ENCODE results near the gene CRELD2.

CRELD2 gene, protein sequence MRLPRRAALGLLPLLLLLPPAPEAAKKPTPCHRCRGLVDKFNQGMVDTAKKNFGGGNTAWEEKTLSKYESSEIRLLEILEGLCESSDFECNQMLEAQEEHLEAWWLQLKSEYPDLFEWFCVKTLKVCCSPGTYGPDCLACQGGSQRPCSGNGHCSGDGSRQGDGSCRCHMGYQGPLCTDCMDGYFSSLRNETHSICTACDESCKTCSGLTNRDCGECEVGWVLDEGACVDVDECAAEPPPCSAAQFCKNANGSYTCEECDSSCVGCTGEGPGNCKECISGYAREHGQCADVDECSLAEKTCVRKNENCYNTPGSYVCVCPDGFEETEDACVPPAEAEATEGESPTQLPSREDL
- 32.8 to 44.5 reads per million in 2 experiments for total RNA-seq

DNA sequence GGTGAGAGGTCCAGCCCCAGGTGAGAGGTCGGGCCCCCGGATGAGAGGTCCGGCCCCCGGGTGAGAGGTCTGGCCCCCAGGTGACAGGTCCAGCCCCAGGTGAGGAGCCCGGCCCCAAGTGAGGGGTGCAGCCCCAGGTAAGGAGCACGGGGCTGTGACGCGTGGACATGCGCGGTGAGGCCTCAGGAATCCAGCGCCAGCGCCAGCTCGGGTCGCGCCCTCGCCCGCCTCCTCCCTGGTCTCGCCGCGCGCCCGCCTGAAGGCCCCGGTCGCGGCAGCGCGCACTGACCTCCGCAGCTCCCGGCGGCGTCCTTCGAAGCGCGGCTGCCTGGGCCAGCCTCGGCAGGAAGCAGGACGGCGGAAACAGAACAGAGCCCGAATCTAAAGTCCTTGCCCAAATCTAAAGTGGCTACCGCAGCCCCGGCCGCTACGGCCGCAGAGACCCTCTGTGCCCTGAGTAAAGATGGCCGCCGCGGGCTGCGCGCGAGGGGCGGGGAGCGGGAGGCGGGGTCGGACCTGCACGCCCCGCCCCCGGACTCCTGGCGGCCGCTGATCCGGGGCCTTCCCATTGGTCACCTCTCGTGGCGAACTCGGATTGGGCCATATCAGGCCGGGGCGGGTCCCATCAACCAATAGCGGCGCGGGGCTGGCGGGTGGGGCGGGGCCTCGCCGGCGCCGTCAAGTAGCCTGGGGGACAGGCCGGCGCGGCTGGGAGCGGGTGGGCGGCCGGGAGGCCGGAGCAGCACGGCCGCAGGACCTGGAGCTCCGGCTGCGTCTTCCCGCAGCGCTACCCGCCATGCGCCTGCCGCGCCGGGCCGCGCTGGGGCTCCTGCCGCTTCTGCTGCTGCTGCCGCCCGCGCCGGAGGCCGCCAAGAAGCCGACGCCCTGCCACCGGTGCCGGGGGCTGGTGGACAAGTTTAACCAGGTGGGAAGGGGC lies at the start of gene CRELD2, which contains the start of gene ALG12:
CRELD2 (plus strand) TSS at position 661 of the 937 bp plus-strand sequence; CDS start at position 797, 136 bp downstream.
ALG12 (minus strand) TSS at position 465 of the 937 bp plus-strand sequence. CDS start 4,673 bp downstream, outside the sequence.
- DNase-seq (ENCODE audit: low read depth), result peak; percentile 94

DNA sequence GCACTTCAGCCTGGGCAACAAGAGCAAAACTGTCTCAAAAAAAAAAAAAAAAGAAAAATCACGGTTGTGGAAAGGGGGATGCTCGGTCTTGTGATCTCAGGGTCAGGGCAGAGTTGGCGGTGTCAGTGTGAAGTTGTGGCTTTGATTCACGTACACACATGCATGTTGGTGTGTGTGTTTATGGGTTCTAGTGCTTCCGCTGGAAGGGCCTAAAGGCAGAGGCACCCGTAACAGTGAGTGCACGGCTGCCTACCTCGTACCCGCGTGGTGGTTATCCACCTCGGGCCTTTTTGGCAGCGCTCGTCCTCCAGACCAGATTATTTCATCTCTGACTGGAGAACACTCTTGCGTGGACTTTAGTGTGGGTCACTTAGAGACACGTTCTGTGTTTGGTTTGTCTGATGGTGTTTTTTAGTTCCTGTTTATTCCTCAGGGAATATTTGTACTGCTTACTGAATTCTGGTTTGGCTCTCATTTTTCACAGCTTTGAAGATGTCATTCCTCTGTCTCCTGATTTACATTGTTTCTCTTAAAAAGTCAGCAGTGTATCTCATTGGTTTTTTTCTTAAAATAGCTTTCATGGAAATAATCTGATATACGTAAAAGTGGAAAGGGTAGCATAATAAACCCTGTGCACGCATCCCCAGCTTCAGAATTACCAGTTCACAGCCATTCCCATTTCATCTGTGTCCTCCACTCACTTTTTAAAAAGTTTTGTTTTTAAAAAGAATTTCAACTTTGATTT lies 49.2 kb upstream of the CRELD2 start:
- no peak for DNase-seq (ENCODE audit: low read depth)

DNA sequence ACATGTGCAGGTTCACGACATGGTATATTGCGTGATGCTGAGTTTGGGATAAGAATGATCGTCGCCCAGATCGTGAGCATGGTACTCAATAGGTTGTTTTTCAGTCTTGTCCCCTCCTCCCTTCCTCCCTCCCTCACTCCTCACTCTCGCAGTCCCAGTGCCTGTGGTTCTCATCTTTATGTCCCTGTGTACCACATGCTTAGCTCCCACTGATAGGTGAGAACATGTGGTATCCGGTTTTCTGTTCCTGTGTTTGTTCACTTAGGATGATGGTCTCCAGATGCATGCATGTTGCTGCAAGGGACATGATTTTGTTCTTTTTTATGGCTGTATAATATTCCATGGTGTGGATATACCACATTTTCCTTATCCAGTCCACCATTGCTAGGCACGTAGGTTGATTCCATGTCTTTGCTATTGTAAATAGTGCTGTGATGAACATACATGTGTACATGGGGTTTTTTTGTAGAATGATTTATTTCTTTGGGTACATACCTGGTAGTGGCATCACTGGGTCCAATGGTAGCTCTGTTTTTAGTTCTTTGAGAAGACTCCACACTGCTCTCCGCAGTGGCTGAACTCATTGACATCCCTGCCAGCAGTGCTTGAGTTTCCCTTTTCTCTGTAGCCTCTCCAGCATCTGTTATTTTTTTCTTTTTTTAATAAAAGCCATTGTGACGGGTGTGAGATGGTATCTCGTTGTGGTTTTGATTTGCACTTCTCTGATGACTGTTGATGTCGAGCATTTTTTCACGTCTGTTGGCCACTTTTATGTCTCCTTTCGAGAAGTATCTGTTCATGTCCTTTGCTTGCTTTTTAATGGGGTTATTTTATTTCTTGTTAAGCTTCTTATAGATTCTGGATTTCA lies 48.4 kb upstream of the CRELD2 start:
- DNase-seq (ENCODE audit: low read depth), result no peak

DNA sequence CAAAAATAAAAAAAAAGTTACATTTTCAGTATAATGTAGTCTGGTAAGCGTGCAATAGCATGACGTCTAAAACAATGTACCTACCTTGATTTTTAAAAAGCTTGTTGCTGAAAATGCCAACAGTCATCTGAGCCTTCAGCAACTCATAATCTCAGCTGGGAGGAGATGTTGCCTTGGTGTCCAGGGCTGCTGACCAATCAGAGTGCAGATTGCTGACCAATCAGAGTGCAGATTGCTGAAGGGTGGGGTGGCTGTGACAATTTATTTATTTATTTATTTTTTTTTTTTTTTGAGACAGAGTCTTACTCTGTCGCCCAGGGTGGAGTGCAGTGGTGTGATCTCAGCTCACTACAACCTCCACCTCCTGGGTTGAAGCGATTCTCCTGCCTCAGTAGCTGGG lies 47.0 kb upstream of the CRELD2 start:
- no peak for DNase-seq (ENCODE audit: low read depth)

DNA sequence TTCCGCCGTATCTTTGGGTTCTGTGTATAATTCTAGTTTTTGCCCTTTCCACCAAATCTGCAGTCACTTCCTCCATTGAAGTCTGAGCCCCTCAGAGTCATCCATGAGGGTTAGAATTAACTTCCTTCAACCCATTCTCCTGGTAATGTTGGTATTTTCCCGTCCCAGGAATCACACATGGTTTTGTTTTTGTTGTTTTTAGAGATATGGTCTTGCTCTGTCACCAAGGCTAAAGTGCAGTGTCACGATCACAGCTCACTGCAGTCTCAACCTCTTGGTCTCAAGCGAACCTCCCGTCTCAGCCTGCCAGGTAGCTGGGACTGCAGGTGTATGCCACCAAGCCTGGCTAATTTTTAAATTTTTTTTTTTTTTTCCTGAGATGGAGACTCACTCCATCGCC lies 46.1 kb upstream of the CRELD2 start:
- DNase-seq (ENCODE audit: low read depth), result no peak

DNA sequence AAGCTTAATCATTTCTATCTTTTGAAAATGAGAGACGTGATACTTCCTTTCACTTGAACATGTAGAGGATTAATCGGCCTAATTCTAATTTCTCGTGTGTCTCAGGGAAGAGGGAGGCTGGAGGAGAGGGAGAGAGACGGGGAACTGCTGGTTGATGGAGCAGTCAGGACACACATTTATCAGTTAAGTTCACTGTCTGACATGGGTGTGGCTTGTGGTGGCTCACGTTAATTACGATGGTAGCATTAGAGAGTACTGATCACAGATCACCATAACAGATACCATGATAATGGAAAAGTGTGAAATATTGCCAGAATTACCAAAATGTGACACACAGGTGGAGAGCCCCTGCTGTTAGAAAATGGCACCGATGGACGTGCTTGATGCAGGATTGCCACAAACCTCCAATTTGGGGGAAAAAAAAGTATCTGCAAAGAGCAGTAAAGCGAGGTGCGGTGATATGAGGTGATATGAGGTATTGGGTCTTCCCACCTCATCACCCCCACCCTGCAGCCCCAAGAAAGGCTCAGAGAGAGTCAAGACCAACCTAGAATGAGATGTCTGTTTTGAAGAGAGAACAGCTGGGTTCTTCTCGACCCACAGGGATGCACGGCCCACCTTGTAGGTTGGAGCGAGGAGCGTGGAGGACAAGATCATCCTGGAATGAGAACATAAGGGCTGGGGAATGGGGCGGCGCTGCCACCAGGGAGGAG lies 45.0 kb upstream of the CRELD2 start:
- DNase-seq (ENCODE audit: low read depth), result no peak

DNA sequence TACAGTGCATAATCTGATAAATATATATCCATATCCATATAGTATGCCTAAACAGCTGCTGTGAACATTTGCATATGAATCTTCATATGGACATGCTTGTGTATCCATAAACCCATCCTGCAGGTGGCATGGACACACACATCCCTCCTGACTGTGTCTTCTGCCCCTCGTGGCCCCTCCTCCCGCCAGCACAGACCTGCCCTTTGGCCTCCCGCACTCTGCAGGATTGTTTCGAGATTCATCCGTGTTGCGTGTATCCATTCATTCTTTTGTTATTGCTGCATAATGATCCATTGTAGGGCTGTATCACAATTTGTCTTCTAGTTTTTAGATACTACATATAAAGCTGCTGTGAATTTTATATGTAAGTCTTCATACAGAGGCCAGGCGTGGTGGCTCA lies 40.8 kb upstream of the CRELD2 start:
- DNase-seq (ENCODE audit: low read depth), result no peak

DNA sequence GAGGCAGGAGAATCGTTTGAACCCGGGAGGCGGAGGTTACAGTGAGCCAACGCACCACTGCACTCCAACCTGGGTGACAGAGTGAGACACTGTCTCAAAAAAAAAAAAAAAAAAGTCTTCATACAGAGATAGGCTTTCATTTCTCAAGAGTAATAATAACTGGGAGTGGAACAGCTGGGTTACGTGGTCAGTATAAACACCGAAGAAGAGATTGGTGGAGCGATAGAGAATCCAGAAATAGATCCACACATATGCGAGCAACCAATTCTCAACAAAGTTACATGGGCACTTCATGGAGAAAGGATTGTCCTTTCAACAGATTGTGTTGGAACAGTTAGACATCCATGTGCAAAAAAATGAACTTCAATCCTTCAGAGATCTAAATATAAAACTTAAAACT lies 40.2 kb upstream of the CRELD2 start:
- no peak for DNase-seq (ENCODE audit: low read depth)

DNA sequence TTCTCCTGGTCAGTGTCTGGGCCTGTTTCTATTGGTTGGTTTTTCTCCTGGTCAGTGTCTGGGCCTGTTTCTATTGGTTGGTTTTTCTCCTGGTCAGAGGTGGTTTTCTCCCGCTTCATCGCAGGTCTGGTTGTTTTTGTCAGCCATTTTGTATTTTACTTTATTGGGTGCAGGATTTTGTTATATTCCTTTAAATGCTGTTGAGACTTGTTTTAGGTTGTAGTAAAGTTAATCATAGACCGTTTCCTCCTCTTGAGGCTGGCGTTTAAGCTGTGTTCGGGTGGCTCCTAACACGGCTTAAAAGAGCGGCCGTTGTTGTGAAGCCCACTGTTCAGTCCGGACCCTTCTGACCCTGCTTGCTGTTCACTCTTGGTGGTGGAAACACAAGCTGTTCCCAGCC lies 38.6 kb upstream of the CRELD2 start:
- no peak for DNase-seq (ENCODE audit: low read depth)

DNA sequence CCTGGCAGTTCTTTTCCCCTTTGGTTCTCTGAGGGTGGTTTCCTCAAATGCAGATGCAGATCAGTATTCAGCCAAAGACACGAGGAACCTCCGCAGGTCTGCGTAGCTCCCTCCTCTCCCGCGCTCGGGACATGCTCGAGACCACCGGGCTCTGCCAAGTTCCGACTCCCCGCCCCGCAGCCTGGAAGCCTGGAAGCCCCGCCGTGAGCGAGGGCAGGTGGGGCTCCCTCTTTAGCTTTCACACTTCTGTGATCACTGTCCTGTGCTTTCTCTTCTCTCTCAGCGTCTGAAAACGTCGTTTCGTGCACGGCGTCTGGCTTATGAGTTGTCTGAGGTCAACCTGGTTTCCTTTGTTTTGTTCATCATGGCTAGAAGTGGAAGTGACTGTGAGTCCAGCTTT lies 38.2 kb upstream of the CRELD2 start:
- DNase-seq (ENCODE audit: low read depth), result no peak

DNA sequence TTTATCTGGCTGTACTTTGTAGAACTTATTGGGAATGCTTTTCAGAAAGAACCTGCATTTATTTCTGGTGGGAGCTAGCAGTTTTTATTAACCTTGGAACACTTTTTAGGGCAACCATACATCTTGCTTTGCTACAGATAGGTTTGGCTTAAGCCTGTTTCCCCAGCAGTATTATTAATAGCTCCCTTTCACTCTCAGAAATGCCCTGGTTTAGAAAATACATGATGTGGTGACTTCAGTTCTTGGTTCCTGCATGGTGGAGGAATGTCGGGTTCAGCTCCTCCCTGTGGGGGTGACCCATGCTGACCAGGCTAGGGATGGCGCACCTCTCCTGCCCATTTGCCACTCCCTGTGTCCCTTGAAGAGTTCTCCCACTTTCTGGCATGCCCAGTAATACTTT lies 36.6 kb upstream of the CRELD2 start:
- no peak for DNase-seq (ENCODE audit: low read depth)

DNA sequence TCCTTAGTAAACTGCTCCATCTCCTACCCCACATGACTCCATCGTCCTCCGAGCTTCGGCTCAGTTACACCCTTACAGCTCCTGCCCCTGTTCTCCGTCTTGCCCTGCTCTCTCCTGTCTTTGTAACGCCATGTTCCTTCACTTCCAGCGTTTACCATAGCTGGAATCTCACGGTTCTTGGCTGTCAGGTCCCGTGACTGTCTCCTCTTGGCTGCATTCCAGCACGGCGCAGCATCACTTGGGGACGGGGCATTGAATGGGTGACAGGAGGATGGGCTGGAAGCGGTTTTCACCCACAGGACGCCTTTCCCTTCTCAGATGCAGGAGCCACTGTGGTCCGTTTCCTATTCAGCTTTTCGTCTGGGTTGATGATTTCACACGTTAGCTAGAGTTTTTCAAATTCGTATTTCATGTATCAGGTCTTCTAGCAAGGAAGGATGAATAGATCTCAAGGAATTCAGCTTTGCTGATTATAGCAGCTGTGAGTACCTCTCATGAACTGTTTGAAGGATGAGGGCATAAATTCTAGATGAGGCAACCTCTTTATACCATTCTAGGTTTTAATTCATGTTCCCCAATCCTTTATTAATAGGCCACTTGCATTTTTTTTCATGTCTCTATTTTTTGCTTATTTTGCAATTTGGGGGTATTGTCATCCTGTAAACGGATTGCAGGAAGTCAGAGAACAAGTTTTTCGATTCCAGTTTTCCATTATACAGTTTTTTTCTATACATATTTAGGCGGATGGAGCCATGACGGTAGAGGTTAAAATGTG lies 35.7 kb upstream of the CRELD2 start:
- DNase-seq (ENCODE audit: low read depth), result no peak

DNA sequence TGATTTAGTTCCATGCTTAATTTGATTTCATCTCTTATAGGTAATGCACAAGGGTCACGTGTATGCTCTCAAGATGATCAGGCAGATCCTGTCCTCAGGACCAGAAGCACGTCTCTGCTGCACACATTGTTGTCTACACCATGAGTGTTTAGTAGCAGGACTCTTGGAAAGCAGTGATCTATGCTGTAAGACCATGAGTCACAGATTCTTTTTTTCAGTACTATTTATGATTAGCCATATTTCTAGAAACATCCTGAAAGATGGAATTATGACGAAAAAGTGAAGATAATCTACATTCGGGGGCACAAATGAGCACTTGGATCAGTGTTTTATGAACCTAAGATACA lies 35.2 kb upstream of the CRELD2 start:
- DNase-seq (ENCODE audit: low read depth), result no peak

DNA sequence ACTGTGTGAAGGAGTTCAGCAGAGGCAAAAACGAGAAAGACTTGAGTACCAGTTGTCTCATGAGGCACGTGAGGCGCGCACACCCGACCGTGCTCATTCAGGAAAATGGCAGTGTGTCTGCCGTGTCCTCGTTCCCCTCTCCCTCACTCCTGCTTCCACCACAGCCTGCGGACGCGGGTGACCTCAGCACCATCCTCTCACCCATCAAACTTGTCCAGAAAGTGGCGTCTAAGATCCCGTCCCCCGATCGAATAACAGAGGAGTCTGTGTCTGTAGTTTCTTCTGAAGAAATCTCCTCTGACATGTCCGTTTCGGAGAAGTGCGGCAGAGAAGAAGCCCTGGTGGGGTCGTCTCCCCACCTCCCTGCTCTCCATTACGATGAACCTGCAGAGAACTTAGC lies 34.4 kb upstream of the CRELD2 start:
- no peak for DNase-seq (ENCODE audit: low read depth)

DNA sequence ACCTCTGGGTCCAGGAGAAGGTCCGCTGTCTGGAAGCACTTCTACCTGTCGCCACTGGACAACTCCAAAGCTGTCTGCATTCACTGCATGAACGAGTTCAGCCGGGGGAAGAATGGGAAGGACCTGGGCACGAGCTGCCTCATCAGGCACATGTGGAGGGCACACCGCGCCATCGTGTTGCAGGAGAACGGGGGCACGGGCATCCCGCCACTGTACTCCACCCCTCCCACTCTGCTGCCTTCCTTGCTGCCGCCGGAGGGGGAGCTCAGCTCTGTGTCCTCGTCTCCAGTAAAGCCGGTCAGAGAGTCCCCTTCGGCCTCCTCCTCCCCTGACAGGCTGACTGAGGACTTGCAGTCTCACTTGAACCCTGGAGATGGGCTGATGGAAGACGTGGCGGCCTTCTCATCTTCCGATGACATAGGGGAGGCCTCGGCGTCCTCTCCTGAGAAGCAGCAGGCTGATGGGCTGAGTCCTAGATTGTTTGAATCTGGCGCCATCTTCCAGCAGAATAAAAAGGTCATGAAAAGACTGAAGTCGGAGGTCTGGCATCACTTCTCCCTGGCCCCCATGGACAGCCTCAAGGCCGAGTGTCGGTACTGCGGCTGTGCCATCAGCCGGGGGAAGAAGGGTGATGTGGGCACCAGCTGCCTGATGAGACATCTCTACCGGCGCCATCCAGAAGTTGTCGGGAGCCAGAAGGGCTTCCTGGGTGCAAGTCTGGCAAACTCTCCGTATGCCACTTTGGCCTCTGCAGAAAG lies 33.8 kb upstream of the CRELD2 start:
- no peak for DNase-seq (ENCODE audit: low read depth)

DNA sequence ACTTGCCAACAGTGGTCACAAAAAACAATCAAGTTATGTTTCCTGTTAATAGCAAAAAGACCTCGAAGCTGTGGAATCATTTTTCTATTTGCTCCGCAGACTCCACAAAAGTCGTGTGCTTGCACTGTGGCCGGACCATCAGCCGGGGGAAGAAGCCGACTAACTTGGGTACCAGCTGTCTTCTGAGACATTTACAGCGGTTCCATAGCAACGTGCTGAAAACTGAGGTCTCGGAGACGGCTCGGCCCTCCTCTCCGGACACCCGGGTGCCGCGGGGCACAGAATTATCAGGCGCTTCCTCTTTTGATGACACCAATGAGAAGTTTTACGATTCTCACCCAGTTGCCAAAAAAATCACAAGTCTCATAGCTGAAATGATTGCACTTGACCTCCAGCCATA lies 33.2 kb upstream of the CRELD2 start:
- DNase-seq (ENCODE audit: low read depth), result no peak

DNA sequence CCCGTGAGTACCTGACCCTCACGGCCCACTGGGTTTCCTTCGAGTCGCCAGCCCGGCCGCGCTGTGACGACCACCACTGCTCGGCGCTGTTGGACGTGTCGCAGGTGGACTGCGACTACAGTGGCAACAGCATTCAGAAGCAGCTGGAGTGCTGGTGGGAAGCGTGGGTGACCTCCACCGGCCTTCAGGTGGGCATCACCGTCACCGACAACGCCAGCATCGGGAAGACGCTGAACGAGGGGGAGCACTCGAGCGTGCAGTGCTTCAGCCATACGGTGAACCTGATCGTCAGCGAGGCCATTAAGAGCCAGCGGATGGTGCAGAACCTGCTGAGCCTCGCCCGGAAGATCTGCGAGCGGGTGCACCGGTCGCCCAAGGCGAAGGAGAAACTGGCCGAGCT lies 32.6 kb upstream of the CRELD2 start:
- DNase-seq (ENCODE audit: low read depth), result no peak

DNA sequence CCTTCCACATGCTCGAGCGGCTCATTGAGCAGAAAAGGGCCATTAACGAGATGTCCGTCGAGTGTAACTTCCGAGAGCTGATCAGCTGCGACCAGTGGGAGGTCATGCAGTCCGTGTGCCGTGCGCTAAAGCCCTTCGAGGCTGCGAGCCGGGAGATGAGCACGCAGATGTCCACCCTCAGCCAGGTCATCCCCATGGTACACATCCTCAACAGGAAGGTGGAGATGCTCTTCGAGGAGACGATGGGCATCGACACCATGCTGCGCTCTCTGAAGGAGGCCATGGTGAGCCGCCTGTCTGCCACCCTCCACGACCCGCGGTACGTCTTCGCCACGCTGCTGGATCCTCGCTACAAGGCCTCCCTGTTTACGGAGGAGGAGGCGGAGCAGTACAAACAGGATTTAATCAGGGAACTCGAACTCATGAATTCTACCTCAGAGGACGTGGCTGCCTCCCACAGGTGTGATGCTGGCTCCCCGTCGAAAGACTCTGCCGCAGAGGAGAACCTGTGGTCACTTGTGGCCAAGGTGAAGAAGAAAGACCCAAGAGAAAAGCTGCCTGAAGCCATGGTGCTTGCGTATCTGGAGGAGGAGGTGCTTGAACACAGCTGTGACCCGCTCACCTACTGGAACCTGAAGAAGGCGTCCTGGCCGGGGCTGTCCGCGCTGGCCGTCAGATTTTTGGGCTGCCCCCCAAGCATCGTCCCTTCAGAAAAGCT lies 31.9 kb upstream of the CRELD2 start:
- no peak for DNase-seq (ENCODE audit: low read depth)

All from T follicular helper cell (primary cell).